PC-9 (cell line): ENCODE measurements around the gene UBA7. TPM values are rescaled to one million over a fixed set of nuclear protein-coding genes. Genes with fewer than 3 reads are reported as not detected.
"Not testable (repeated sequence)": the region's sequence is repeated elsewhere in the genome, so short reads cannot be mapped to it uniquely, and the experiment has no call there.

Experiments used
- BruUV-seq: library from RNA; stranded (reverse); fragments of 400-500 nt; replicated peaks from 2 replicates; lab custom pipeline; 2021; lab: Mats Ljungman, UMichigan
- CTCF ChIA-PET: fragments of 300-600 bp; sonication (Branson Sonifier 250); formaldehyde crosslinking; loops from one replicate; lab custom pipeline; 2022; ENCODE audit warnings: antibody characterized with exemption; lab: Charles Lee
- POLR2A ChIA-PET: fragments of 300-600 bp; sonication (Branson Sonifier 250); formaldehyde crosslinking; loops from one replicate; lab custom pipeline; 2022; ENCODE audit warnings: antibody characterized with exemption; ENCODE audit not compliant: unreplicated experiment; lab: Charles Lee
- DNase-seq, 2 experiments: peaks; one replicate each; pipeline versions ENCODE4 v3.0.0 to v3.0.0-alpha.2; 2015 to 2022; ENCODE audit warnings: mixed read lengths in 1 of 2
- H2AFZ ChIP-seq: fragments of 200-600 bp; sonication (generic); 2 replicates; pipeline ENCODE4 v1.8.1; 2017; ENCODE audit warnings: antibody characterized with exemption
- H3F3A ChIP-seq: fragments of 200-600 bp; sonication (generic); 2 replicates; pipeline ENCODE4 v1.8.1; 2017; ENCODE audit warnings: antibody characterized with exemption, mild to moderate bottlenecking, low read depth; ENCODE audit not compliant: insufficient read depth
- H3K27ac ChIP-seq: fragments of 200-600 bp; sonication (generic); 2 replicates; pipeline ENCODE4 v1.6.1; 2016; ENCODE audit warnings: mixed run types
- H3K27me3 ChIP-seq: fragments of 200-600 bp; sonication (generic); 2 replicates; pipeline ENCODE4 v1.6.1; 2016; ENCODE audit warnings: low read depth, mixed run types; ENCODE audit not compliant: insufficient read depth
- H3K36me3 ChIP-seq: fragments of 200-600 bp; sonication (generic); 2 replicates; pipeline ENCODE4 v1.6.1; 2016; ENCODE audit warnings: low read depth, mixed run types
- H3K4me1 ChIP-seq: fragments of 200-600 bp; sonication (generic); replicated peaks from 2 replicates; pipeline ENCODE4 v1.6.1; 2016; ENCODE audit warnings: mixed run types; ENCODE audit not compliant: insufficient read depth
- H3K4me2 ChIP-seq: fragments of 200-600 bp; sonication (generic); 2 replicates; pipeline ENCODE4 v1.6.1; 2017; ENCODE audit warnings: mixed run types
- H3K4me3 ChIP-seq: fragments of 200-600 bp; sonication (generic); 2 replicates; pipeline ENCODE4 v1.6.1; 2016; ENCODE audit warnings: mixed run types
- H3K79me2 ChIP-seq: fragments of 200-600 bp; sonication (generic); 2 replicates; pipeline ENCODE4 v1.6.1; 2017; ENCODE audit warnings: low read depth, mixed run types
- H3K9me2 ChIP-seq: fragments of 200-600 bp; sonication (generic); 2 replicates; pipeline ENCODE4 v1.8.1; 2017; ENCODE audit warnings: mild to moderate bottlenecking; ENCODE audit not compliant: insufficient read depth
- H3K9me3 ChIP-seq: fragments of 200-600 bp; sonication (generic); 2 replicates; pipeline ENCODE4 v1.8.1; 2016; ENCODE audit warnings: low read depth; ENCODE audit not compliant: insufficient read depth
- H4K20me1 ChIP-seq: fragments of 200-600 bp; sonication (generic); 2 replicates; pipeline ENCODE4 v1.8.1; 2017; ENCODE audit not compliant: insufficient read depth
- CTCF ChIP-seq: fragments of 200-600 bp; sonication (generic); conservative IDR thresholded peaks from 2 replicates; pipeline ENCODE4 v1.6.1; 2017; ENCODE audit warnings: mixed run types, antibody characterized with exemption, mild to moderate bottlenecking, moderate library complexity
- EZH2 ChIP-seq: fragments of 200-600 bp; sonication (generic); IDR thresholded peaks from 2 replicates; pipeline ENCODE4 v1.8.0; 2017; ENCODE audit warnings: antibody characterized with exemption, low read depth
- intact Hi-C: fragments of 100-400 bp; cut with micrococcal nuclease; formaldehyde crosslinking; loops from one replicate; pipeline ENCODE4 v1.10.0; 2022; ENCODE audit not compliant: unreplicated experiment
- total RNA-seq: library from RNA; stranded (reverse); gene quantifications from 2 replicates; pipeline ENCODE4 v1.2.3, GENCODE V29; 2021

The UBA7 gene
- total RNA-seq, 1 experiment from 2014 or later, result 48.6 TPM

GRCh38 chr3:49787182-49787464 is 26.6 kb downstream of the UBA7 start:
- intact Hi-C loops, result loop anchor here (5.0 kb wide), 1 partner anchor 115 kb away; the partner anchor contains the start of gene MST1R
- Histone ChIP-seq H3K9me3 (no peaks in the 10 kb centered on the region), H2AFZ (peak overlapping the region; percentile 98), H3K36me3 (no peaks in the 10 kb centered on the region), H3F3A (no peaks in the 10 kb centered on the region; the same call in 1 of the 2 replicates), H3K4me1 (peaks cover 13% of the 10 kb centered on the region; the same call in 1 of the 2 replicates), H3K79me2 (peaks cover 30% of the 10 kb centered on the region), H3K27me3 (no peaks in the 10 kb centered on the region), H3K4me2 (peak overlapping the region; percentile 100), H3K27ac (no peak overlapping the region), H3K4me3 (peak overlapping the region; percentile 98; the same call in 1 of the 2 replicates), H4K20me1 (no peaks in the 10 kb centered on the region), H3K9me2 (no peaks in the 10 kb centered on the region)
- no peak for DNase-seq
- POLR2A ChIA-PET, result interaction anchor here (0.5 to 0.7 kb wide), 2 partner anchors 16 to 197 kb away, joined by 3 read pairs; partner anchors contain the start of gene INKA1
- BruUV-seq, result TSS peak; percentile 97
- TF ChIP-seq EZH2, result no peak
- no peak for TF ChIP-seq CTCF
- CTCF ChIA-PET, result no interaction called here

- peak; percentile 99 for DNase-seq
- TF ChIP-seq EZH2, result no peak
- H3K9me2 ChIP-seq, result no peaks in the 10 kb centered on the region
- no TSS peak for BruUV-seq
- intact Hi-C loops, result loop anchor here (1.0 to 5.0 kb wide), 2 partner anchors 62 to 116 kb away; partner anchors contain the start of gene MST1R
- no peaks in the 10 kb centered on the region for H3K27me3 ChIP-seq
- H3K79me2 ChIP-seq, result peaks cover 30% of the 10 kb centered on the region
- no peaks in the 10 kb centered on the region for H3K36me3 ChIP-seq
- H3K27ac ChIP-seq, result peak within 1 kb of the TSS; percentile 63
- ChIA-PET CTCF (no interaction called here), POLR2A (interaction anchor here (0.5 to 0.7 kb wide), 4 partner anchors 15 to 197 kb away, joined by 3 to 5 read pairs (median 4); no protein-coding TSS in a partner anchor)
- peaks cover 13% of the 10 kb centered on the region; the same call in 1 of the 2 replicates for H3K4me1 ChIP-seq
- H2AFZ ChIP-seq, result peak within 1 kb of the TSS; percentile 98
- H4K20me1 ChIP-seq, result no peaks in the 10 kb centered on the region
- peak within 1 kb of the TSS; percentile 98 for H3K4me3 ChIP-seq
- H3F3A ChIP-seq, result no peaks in the 10 kb centered on the region; the same call in 1 of the 2 replicates
- H3K9me3 ChIP-seq, result no peaks in the 10 kb centered on the region
- H3K4me2 ChIP-seq, result peak within 1 kb of the TSS; percentile 100
Measured at GRCh38 chr3:49786357-49787181, 27.2 kb downstream of the UBA7 start, which contains the start of gene IP6K1. Gene IP6K1 (minus strand): TSS chr3:49786542. CDS start chr3:49748040, 38,502 bp downstream.

- POLR2A ChIA-PET, result interaction anchor here (0.5 to 0.7 kb wide), 3 partner anchors 14 to 63 kb away, joined by 3 to 5 read pairs (median 3); no protein-coding TSS in a partner anchor
- intact Hi-C loops, result loop anchor here (1.0 to 5.0 kb wide), 2 partner anchors 61 to 117 kb away; partner anchors contain the start of gene MST1R
Measured at GRCh38 chr3:49785565-49786356, 28.0 kb downstream of the UBA7 start.

GRCh38 chr3:49782277-49782676 is 31.5 kb downstream of the UBA7 start:
- H3K27me3 ChIP-seq, H3K9me2 ChIP-seq, H3K9me3 ChIP-seq, POLR2A ChIA-PET, H2AFZ ChIP-seq, H3K4me3 ChIP-seq, H3K4me2 ChIP-seq, H4K20me1 ChIP-seq, intact Hi-C loops, CTCF ChIA-PET, H3K27ac ChIP-seq, H3K36me3 ChIP-seq, BruUV-seq, DNase-seq, H3F3A ChIP-seq: not testable (repeated sequence)
- H3K4me1 ChIP-seq, result peaks cover 12% of the 10 kb centered on the region; the same call in 1 of the 2 replicates
- peaks cover 51% of the 10 kb centered on the region for H3K79me2 ChIP-seq

More at GRCh38 chr3:49785565-49786356, 28.0 kb downstream of the UBA7 start:
- Histone ChIP-seq H3K4me2 (peak overlapping the region; percentile 100), H3K36me3 (no peaks in the 10 kb centered on the region), H2AFZ (peak overlapping the region; percentile 91), H3K79me2 (peaks cover 32% of the 10 kb centered on the region), H3K9me2 (no peaks in the 10 kb centered on the region), H3F3A (no peaks in the 10 kb centered on the region; the same call in 1 of the 2 replicates), H3K27me3 (no peaks in the 10 kb centered on the region), H3K9me3 (no peaks in the 10 kb centered on the region), H3K27ac (no peak overlapping the region), H3K4me3 (peak overlapping the region; percentile 98), H4K20me1 (no peaks in the 10 kb centered on the region; the same call in 1 of the 2 replicates), H3K4me1 (peaks cover 13% of the 10 kb centered on the region; the same call in 1 of the 2 replicates)
- DNase-seq, result no peak
- no TSS peak for BruUV-seq
- CTCF ChIA-PET, result no interaction called here
- TF ChIP-seq CTCF (no peak), EZH2 (no peak)
